MCF 10A (cell line): ENCODE measurements around the gene TNFRSF18. TPM values are rescaled to one million over a fixed set of nuclear protein-coding genes. Genes with fewer than 3 reads are reported as not detected.

Experiments used
- BruUV-seq: library from RNA; stranded (reverse); fragments of 400-500 nt; replicated peaks from 2 replicates; lab custom pipeline; 2021; lab: Mats Ljungman, UMichigan
- CTCF ChIA-PET: fragments of 300-600 bp; sonication (Branson Sonifier 250); formaldehyde crosslinking; extraction: SDS; loops from one replicate; lab custom pipeline; 2021; ENCODE audit warnings: antibody characterized with exemption, inconsistent platforms; lab: Yijun Ruan, JAX
- POLR2A ChIA-PET: fragments of 300-600, 350-650 bp; sonication (Branson Sonifier 250); formaldehyde crosslinking; extraction: SDS; loops from one replicate; lab custom pipeline; 2020; ENCODE audit warnings: antibody characterized with exemption, inconsistent platforms; lab: Yijun Ruan, JAX
- DNase-seq: peaks from one replicate; pipeline ENCODE4 v3.0.0-alpha.2; 2018; ENCODE audit not compliant: unreplicated experiment
- H3K27ac Mint-ChIP-seq: one replicate; pipeline ENCODE4 v1.8.0; 2022; ENCODE audit warnings: mild to moderate bottlenecking, low read depth, mixed read lengths; ENCODE audit not compliant: unreplicated experiment
- H3K27me3 Mint-ChIP-seq: one replicate; pipeline ENCODE4 v1.8.0; 2022; ENCODE audit warnings: mixed read lengths; ENCODE audit not compliant: insufficient read depth, unreplicated experiment
- H3K36me3 Mint-ChIP-seq: one replicate; pipeline ENCODE4 v1.8.0; 2022; ENCODE audit warnings: mild to moderate bottlenecking, moderate library complexity, mixed read lengths; ENCODE audit not compliant: insufficient read depth, unreplicated experiment
- H3K4me1 Mint-ChIP-seq: one replicate; pipeline ENCODE4 v1.8.0; 2022; ENCODE audit warnings: mixed read lengths; ENCODE audit not compliant: insufficient read depth, unreplicated experiment
- H3K4me3 Mint-ChIP-seq: one replicate; pipeline ENCODE4 v1.8.0; 2022; ENCODE audit warnings: mild to moderate bottlenecking, moderate library complexity, mixed read lengths; ENCODE audit not compliant: unreplicated experiment
- H3K9me3 Mint-ChIP-seq: one replicate; pipeline ENCODE4 v1.8.0; 2022; ENCODE audit warnings: mixed read lengths; ENCODE audit not compliant: unreplicated experiment
- CTCF ChIP-seq: fragments of 200-600 bp; IDR thresholded peaks from one replicate; pipeline ENCODE4 v1.8.0; 2022; ENCODE audit warnings: antibody characterized with exemption, mild to moderate bottlenecking; ENCODE audit not compliant: unreplicated experiment
- intact Hi-C: fragments of 100-400 bp; cut with micrococcal nuclease; formaldehyde crosslinking; loops from 2 replicates; pipeline ENCODE4 v1.14.1; 2022
- total RNA-seq: library from RNA; stranded (reverse); gene quantifications from 2 replicates; pipeline ENCODE4 v1.2.3, GENCODE V29; 2022

The TNFRSF18 gene
- total RNA-seq, 1 experiment from 2014 or later, result not detected

GRCh38 chr1:1162597-1163537 is 43.5 kb downstream of the TNFRSF18 start:
- Mint-ChIP-seq H3K27ac (no peak overlapping the region), H3K4me3 (no peak overlapping the region), H3K9me3 (no peaks in the 10 kb centered on the region), H3K4me1 (no peaks in the 10 kb centered on the region), H3K27me3 (no peaks in the 10 kb centered on the region), H3K36me3 (no peaks in the 10 kb centered on the region)
- CTCF ChIA-PET, result no interaction called here
- no peak for TF ChIP-seq CTCF
- DNase-seq, result peak; percentile 16
- intact Hi-C loops, result no loop called here
- POLR2A ChIA-PET, result no interaction called here
- BruUV-seq, result no TSS peak

GRCh38 chr1:1161683-1162079 is 44.7 kb downstream of the TNFRSF18 start:
- no TSS peak for BruUV-seq
- POLR2A ChIA-PET, result no interaction called here
- TF ChIP-seq CTCF, result no peak
- no peaks in the 10 kb centered on the region for H3K27me3 Mint-ChIP-seq
- no peaks in the 10 kb centered on the region for H3K36me3 Mint-ChIP-seq
- H3K9me3 Mint-ChIP-seq, result no peaks in the 10 kb centered on the region
- H3K4me3 Mint-ChIP-seq, result no peak overlapping the region
- no peak overlapping the region for H3K27ac Mint-ChIP-seq
- H3K4me1 Mint-ChIP-seq, result no peaks in the 10 kb centered on the region
- intact Hi-C loops, result no loop called here
- no peak for DNase-seq
- CTCF ChIA-PET, result no interaction called here

GRCh38 chr1:1161078-1161682 is 45.2 kb downstream of the TNFRSF18 start:
- intact Hi-C loops, result no loop called here
- POLR2A ChIA-PET, result no interaction called here
- CTCF ChIA-PET, result no interaction called here
- no TSS peak for BruUV-seq
- Mint-ChIP-seq H3K9me3 (no peaks in the 10 kb centered on the region), H3K4me3 (no peak overlapping the region), H3K36me3 (no peaks in the 10 kb centered on the region), H3K27ac (no peak overlapping the region), H3K4me1 (no peaks in the 10 kb centered on the region), H3K27me3 (no peaks in the 10 kb centered on the region)
- TF ChIP-seq CTCF, result no peak
- no peak for DNase-seq

- TF ChIP-seq CTCF, result no peak
- Mint-ChIP-seq H3K36me3 (no peaks in the 10 kb centered on the region), H3K27me3 (no peaks in the 10 kb centered on the region), H3K4me3 (no peak overlapping the region), H3K27ac (no peak overlapping the region), H3K4me1 (no peaks in the 10 kb centered on the region), H3K9me3 (no peaks in the 10 kb centered on the region)
- intact Hi-C loops, result no loop called here
- DNase-seq, result no peak
- POLR2A ChIA-PET, result no interaction called here
- CTCF ChIA-PET, result no interaction called here
- BruUV-seq, result no TSS peak
Observed at GRCh38 chr1:1160281-1160930, 46.0 kb downstream of the TNFRSF18 start.
